Measurements from ENCODE around the gene FAM118B.
A peak's percentile ranks its signal among the peaks of the same experiment; 100 is the strongest.
"Not testable (repeated sequence)": the region's sequence is repeated elsewhere in the genome, so short reads cannot be mapped to it uniquely, and the experiment has no call there.

The FAM118B gene

GRCh38 chr11:126307706-126308105 is 96.1 kb downstream of the FAM118B start:
- Histone ChIP-seq H3K9ac (ENCODE audit: low read length) (no peak overlapping the region), H3K4me2 (ENCODE audit: low read depth, low read length, poor library complexity, severe bottlenecking) (no peak overlapping the region), H3K9me2 (replicated peaks; ENCODE audit: insufficient read depth, low read length) (no peaks in the 10 kb centered on the region), H3K27ac (ENCODE audit: low read depth, low read length) (no peak overlapping the region), H3K36me3 (ENCODE audit: low read length) (no peaks in the 10 kb centered on the region), H4K20me1 (ENCODE audit: low read depth, low read length) (no peaks in the 10 kb centered on the region), H3K4me3 (ENCODE audit: insufficient read depth, low read length, poor library complexity, severe bottlenecking) (no peak overlapping the region), H3K9me3 (ENCODE audit: insufficient read depth, low read length) (no peaks in the 10 kb centered on the region), H3K27me3 (ENCODE audit: low read length) (no peaks in the 10 kb centered on the region), H3F3A (ENCODE audit: insufficient read depth) (no peaks in the 10 kb centered on the region), H3K79me2 (ENCODE audit: insufficient read depth, low read length) (peaks cover 8% of the 10 kb centered on the region), H2AFZ (ENCODE audit: low read depth, low read length, severe bottlenecking) (no peak overlapping the region)
- TF ChIP-seq EZH2phosphoT487 (conservative IDR thresholded peaks at IDR 0.05; ENCODE audit: low read length) (no peak), CTCF (IDR thresholded peaks at IDR 0.05; ENCODE audit: insufficient read depth, low read length, poor library complexity, severe bottlenecking) (peak; percentile 13)

GRCh38 chr11:126308271-126308671 is 96.7 kb downstream of the FAM118B start:
- H3K4me3 ChIP-seq (ENCODE audit: insufficient read depth, low read length, poor library complexity, severe bottlenecking) = no peak overlapping the region
- peaks cover 8% of the 10 kb centered on the region for H3K79me2 ChIP-seq (ENCODE audit: insufficient read depth, low read length)
- H3K27ac ChIP-seq (ENCODE audit: low read depth, low read length) = no peak overlapping the region
- no peak overlapping the region for H3K9ac ChIP-seq (ENCODE audit: low read length)
- H3K27me3 ChIP-seq (ENCODE audit: low read length) = no peaks in the 10 kb centered on the region
- H3K36me3 ChIP-seq (ENCODE audit: low read length) = no peaks in the 10 kb centered on the region
- H2AFZ ChIP-seq (ENCODE audit: low read depth, low read length, severe bottlenecking) = no peak overlapping the region
- H3F3A ChIP-seq (ENCODE audit: insufficient read depth) = no peaks in the 10 kb centered on the region
- H3K9me2 ChIP-seq (replicated peaks; ENCODE audit: insufficient read depth, low read length) = no peaks in the 10 kb centered on the region
- TF ChIP-seq CTCF (IDR thresholded peaks at IDR 0.05; ENCODE audit: insufficient read depth, low read length, poor library complexity, severe bottlenecking) (no peak), EZH2phosphoT487 (conservative IDR thresholded peaks at IDR 0.05; ENCODE audit: low read length) (no peak)
- no peaks in the 10 kb centered on the region for H4K20me1 ChIP-seq (ENCODE audit: low read depth, low read length)
- no peaks in the 10 kb centered on the region for H3K9me3 ChIP-seq (ENCODE audit: insufficient read depth, low read length)
- H3K4me2 ChIP-seq (ENCODE audit: low read depth, low read length, poor library complexity, severe bottlenecking) = no peak overlapping the region

- H3K9me2 ChIP-seq (replicated peaks; ENCODE audit: insufficient read depth, low read length); H3K36me3 ChIP-seq (ENCODE audit: low read length); H3K27ac ChIP-seq (ENCODE audit: low read depth, low read length); H3K9ac ChIP-seq (ENCODE audit: low read length); H4K20me1 ChIP-seq (ENCODE audit: low read depth, low read length); H3K4me2 ChIP-seq (ENCODE audit: low read depth, low read length, poor library complexity, severe bottlenecking); H3K9me3 ChIP-seq (ENCODE audit: insufficient read depth, low read length); H3F3A ChIP-seq (ENCODE audit: insufficient read depth); H2AFZ ChIP-seq (ENCODE audit: low read depth, low read length, severe bottlenecking); H3K4me3 ChIP-seq (ENCODE audit: insufficient read depth, low read length, poor library complexity, severe bottlenecking); H3K27me3 ChIP-seq (ENCODE audit: low read length); H3K79me2 ChIP-seq (ENCODE audit: insufficient read depth, low read length): not testable (repeated sequence)
Measured at GRCh38 chr11:126308771-126309170, 97.2 kb downstream of the FAM118B start.

GRCh38 chr11:126310200-126310991 is 98.8 kb downstream of the FAM118B start:
- H3K4me3 ChIP-seq (ENCODE audit: insufficient read depth, low read length, poor library complexity, severe bottlenecking) = no peak overlapping the region
- no peaks in the 10 kb centered on the region for H3K9me2 ChIP-seq (replicated peaks; ENCODE audit: insufficient read depth, low read length)
- no peaks in the 10 kb centered on the region for H3K27me3 ChIP-seq (ENCODE audit: low read length)
- no peaks in the 10 kb centered on the region for H3K79me2 ChIP-seq (ENCODE audit: insufficient read depth, low read length)
- H3K27ac ChIP-seq (ENCODE audit: low read depth, low read length) = no peak overlapping the region
- no peak overlapping the region for H3K9ac ChIP-seq (ENCODE audit: low read length)
- no peak overlapping the region for H3K4me2 ChIP-seq (ENCODE audit: low read depth, low read length, poor library complexity, severe bottlenecking)
- H3F3A ChIP-seq (ENCODE audit: insufficient read depth) = no peaks in the 10 kb centered on the region
- no peak overlapping the region for H2AFZ ChIP-seq (ENCODE audit: low read depth, low read length, severe bottlenecking)
- TF ChIP-seq CTCF (IDR thresholded peaks at IDR 0.05; ENCODE audit: insufficient read depth, low read length, poor library complexity, severe bottlenecking) = peak; percentile 34
- no peak for TF ChIP-seq EZH2phosphoT487 (conservative IDR thresholded peaks at IDR 0.05; ENCODE audit: low read length)
- no peaks in the 10 kb centered on the region for H3K9me3 ChIP-seq (ENCODE audit: insufficient read depth, low read length)
- no peaks in the 10 kb centered on the region for H4K20me1 ChIP-seq (ENCODE audit: low read depth, low read length)
- no peaks in the 10 kb centered on the region for H3K36me3 ChIP-seq (ENCODE audit: low read length)

Data from SU-DHL-6 (cell line).